Neural progenitor cell (in vitro differentiated cells): ENCODE data around the gene IL6.

ENCODE experiments used
- EZH2 ChIP-seq: fragments of 200-600 bp; sonication (generic); IDR thresholded peaks from 2 replicates; pipeline ENCODE4 v1.6.1; 2017; ENCODE audit warnings: antibody characterized with exemption, mild to moderate bottlenecking, moderate library complexity
- EZH2phosphoT487 ChIP-seq: fragments of 200-600 bp; sonication (generic); IDR thresholded peaks from 2 replicates; pipeline ENCODE4 v1.6.1; 2017; ENCODE audit warnings: antibody characterized with exemption
- TF ChIP-seq, protein P1 (sequence below): fragments of 200-600 bp; sonication (generic); IDR thresholded peaks from 2 replicates; pipeline ENCODE4 v1.5.1; 2017; ENCODE audit warnings: antibody characterized with exemption, mild to moderate bottlenecking

DNA sequence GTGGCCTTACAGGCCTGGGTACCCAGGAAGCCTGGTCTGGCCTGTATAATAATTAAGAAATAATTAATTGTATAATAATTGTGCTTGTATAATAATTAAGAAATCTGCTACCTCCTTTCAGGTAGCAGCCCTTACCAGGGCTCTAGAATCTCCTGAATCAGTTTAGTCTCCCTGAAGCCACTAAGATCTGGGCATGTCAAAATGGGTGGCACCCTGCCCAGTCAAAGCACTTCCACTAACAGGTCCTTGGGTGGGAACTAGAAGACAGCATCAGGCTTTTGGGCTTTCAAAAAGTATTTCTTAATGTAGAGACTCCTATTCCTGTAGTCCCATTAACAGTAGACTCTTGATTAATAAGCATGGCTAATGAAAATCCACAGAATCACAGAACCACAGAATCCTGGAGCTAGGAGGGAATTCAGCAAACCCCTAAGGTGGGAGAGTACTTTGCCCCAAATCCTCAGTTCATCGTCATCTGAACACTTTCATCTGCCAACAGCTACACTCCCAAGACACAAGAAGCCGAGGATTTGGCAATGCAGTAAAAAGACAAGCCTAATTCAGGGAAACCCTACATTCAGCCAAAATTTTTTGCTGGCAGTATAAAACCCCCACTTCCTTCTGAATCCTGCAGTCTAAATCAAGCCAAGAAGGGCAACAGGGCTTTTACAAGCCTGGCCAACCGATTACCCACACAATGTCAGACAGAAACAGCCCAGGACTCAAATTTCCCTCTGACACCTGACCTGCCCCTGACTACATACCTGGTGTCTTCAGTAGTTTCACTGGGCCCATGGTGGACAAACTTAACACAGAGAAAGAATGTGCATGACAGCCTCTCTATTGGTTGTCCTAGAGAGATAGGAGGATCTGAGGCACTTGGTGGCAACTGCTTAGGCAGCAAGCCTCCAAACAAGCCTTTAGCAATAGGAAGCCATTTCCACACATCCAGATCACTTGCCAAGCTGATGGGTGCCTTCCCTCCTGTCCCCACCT lies 5.9 kb upstream of the IL6 start:
- TF ChIP-seq, protein P1, sequence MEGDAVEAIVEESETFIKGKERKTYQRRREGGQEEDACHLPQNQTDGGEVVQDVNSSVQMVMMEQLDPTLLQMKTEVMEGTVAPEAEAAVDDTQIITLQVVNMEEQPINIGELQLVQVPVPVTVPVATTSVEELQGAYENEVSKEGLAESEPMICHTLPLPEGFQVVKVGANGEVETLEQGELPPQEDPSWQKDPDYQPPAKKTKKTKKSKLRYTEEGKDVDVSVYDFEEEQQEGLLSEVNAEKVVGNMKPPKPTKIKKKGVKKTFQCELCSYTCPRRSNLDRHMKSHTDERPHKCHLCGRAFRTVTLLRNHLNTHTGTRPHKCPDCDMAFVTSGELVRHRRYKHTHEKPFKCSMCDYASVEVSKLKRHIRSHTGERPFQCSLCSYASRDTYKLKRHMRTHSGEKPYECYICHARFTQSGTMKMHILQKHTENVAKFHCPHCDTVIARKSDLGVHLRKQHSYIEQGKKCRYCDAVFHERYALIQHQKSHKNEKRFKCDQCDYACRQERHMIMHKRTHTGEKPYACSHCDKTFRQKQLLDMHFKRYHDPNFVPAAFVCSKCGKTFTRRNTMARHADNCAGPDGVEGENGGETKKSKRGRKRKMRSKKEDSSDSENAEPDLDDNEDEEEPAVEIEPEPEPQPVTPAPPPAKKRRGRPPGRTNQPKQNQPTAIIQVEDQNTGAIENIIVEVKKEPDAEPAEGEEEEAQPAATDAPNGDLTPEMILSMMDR: no peak
- TF ChIP-seq EZH2 (no peak), EZH2phosphoT487 (no peak)
